Lower lobe of right lung (tissue), 2 donors: ENCODE data around the gene TSC22D4. TPM values are rescaled to one million over a fixed set of nuclear protein-coding genes. Genes with fewer than 3 reads are reported as not detected.
"Not testable (repeated sequence)": the region's sequence is repeated elsewhere in the genome, so short reads cannot be mapped to it uniquely, and the experiment has no call there.

ENCODE experiments used
- ATAC-seq, 2 donors: fragments of 200-7000 bp; cut with Tn5 transposase; one replicate each; pipeline ENCODE4 v1.9.1; 2020 to 2022; ENCODE audit warnings: mild to moderate bottlenecking in 2 of 2, moderate library complexity in 2 of 2
- DNase-seq: peaks from one replicate; pipeline ENCODE4 v3.0.0-alpha.2; 2020
- H3K27ac ChIP-seq: fragments of 200-600 bp; one replicate; pipeline ENCODE4 v1.8.0; 2022
- H3K27me3 ChIP-seq: fragments of 200-600 bp; one replicate; pipeline ENCODE4 v1.8.0; 2022; ENCODE audit warnings: low read depth
- H3K36me3 ChIP-seq: fragments of 200-600 bp; one replicate; pipeline ENCODE4 v1.8.0; 2022; ENCODE audit warnings: mild to moderate bottlenecking
- H3K4me1 ChIP-seq: fragments of 200-600 bp; one replicate; pipeline ENCODE4 v1.8.0; 2022
- H3K4me3 ChIP-seq: fragments of 200-600 bp; one replicate; pipeline ENCODE4 v1.8.0; 2022; ENCODE audit warnings: mild to moderate bottlenecking
- H3K9me3 ChIP-seq: fragments of 200-600 bp; one replicate; pipeline ENCODE4 v1.8.0; 2022
- intact Hi-C: fragments of 100-400 bp; cut with DNase I; formaldehyde crosslinking; loops from one replicate; pipeline ENCODE4 v1.11.0; 2022
- total RNA-seq: library from RNA; stranded (reverse); fragmentation: NEBNext Ultra II Directional; extraction: Animal tissue kit (Norgen Biotek cat#: 25700); gene quantifications from one replicate; pipeline ENCODE4 v1.2.1, GENCODE V29; 2021
- TF ChIP-seq, protein P1 (sequence below): fragments of 200-600 bp; IDR thresholded peaks from one replicate; pipeline ENCODE4 v1.8.0; 2022; ENCODE audit warnings: antibody characterized with exemption, mild to moderate bottlenecking
- donor health status: DM: no; HTN: yes; CAD: no; lungs with severe emphysema.

The TSC22D4 gene
- total RNA-seq, 1 donor from 2014 or later: 53.6 TPM

DNA sequence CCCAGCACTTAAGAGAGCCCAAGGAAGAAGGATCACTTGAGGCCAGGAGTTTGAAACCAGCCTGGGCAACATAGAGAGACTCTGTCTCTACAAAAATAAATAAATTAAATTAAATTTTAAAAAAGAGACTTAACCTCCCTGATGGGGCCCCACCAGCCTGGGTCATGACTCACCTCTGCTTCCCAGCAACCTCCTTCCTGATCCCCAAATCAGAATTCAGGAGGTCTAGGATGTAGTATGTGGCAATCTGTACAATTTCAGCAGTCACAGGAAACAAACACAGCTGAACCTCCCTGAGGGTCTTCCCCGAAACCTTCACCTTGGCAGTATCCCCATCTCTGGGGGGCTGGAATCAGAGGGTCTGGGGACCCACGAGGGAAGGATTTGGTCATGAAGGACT is 33.0 kb downstream of the TSC22D4 start:
- Histone ChIP-seq H3K27me3 (no peaks in the 10 kb centered on the region), H3K4me1 (peaks cover 16% of the 10 kb centered on the region), H3K27ac (no peak overlapping the region), H3K4me3 (no peak overlapping the region), H3K9me3 (no peaks in the 10 kb centered on the region), H3K36me3 (no peaks in the 10 kb centered on the region)
- DNase-seq (no peak), ATAC-seq (no peak)
- TF ChIP-seq, protein P1, sequence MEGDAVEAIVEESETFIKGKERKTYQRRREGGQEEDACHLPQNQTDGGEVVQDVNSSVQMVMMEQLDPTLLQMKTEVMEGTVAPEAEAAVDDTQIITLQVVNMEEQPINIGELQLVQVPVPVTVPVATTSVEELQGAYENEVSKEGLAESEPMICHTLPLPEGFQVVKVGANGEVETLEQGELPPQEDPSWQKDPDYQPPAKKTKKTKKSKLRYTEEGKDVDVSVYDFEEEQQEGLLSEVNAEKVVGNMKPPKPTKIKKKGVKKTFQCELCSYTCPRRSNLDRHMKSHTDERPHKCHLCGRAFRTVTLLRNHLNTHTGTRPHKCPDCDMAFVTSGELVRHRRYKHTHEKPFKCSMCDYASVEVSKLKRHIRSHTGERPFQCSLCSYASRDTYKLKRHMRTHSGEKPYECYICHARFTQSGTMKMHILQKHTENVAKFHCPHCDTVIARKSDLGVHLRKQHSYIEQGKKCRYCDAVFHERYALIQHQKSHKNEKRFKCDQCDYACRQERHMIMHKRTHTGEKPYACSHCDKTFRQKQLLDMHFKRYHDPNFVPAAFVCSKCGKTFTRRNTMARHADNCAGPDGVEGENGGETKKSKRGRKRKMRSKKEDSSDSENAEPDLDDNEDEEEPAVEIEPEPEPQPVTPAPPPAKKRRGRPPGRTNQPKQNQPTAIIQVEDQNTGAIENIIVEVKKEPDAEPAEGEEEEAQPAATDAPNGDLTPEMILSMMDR: no peak
- intact Hi-C loops: no loop called here

DNA sequence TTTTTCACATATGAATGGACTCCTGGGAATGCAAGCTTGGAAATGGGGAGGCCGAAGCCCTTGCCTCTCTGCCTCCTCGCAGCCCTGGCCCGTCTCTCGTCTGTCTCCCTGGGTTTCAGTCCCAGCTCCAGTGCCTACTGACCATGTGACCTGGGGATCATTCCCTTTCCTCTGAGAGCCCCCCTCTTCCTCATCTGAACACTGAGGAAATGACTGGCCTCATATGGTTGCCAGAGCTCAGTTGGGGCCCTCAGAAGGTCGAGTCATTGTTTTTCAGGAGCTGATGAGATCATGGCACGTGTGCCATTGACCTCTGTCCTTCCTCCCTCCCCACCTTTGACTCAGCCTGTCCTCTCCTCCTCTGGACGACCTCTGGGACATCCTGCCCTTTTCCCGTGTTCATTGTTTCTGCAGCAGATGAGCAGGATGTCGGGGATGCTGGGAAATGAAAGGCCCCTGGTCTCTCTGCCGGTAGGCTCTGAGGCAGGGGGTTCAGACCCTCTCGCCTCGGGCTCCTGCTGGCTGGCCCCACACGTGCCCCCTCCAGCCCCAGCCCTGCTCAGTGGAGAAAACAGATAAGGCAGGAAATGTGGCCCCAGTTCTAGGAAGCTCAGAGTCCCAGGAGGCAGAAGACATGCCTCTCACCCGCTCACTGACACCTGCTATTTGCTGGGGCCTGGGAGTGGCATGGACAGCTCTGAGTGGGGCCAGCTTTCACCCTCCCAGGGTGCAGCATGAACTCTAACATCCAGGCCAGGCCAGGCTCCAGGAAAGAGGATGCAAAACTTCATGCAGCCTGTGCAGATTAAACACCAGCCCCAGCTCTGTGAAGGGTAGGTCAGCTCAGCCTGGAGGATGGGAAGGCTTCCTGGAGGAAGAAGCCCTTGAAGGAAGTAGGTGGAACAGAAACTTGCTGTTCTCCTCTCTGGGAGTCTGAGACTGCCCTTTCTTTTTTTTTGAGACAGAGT is 34.4 kb downstream of the TSC22D4 start:
- Histone ChIP-seq H3K4me1 (peaks cover 16% of the 10 kb centered on the region), H3K27ac (peak overlapping the region; percentile 76), H3K9me3 (no peaks in the 10 kb centered on the region), H3K4me3 (no peak overlapping the region), H3K27me3 (no peaks in the 10 kb centered on the region), H3K36me3 (no peaks in the 10 kb centered on the region)
- intact Hi-C loops: no loop called here
- DNase-seq (no peak), ATAC-seq (peak; percentile 62 to 64)
- TF ChIP-seq, protein P1: no peak

DNA sequence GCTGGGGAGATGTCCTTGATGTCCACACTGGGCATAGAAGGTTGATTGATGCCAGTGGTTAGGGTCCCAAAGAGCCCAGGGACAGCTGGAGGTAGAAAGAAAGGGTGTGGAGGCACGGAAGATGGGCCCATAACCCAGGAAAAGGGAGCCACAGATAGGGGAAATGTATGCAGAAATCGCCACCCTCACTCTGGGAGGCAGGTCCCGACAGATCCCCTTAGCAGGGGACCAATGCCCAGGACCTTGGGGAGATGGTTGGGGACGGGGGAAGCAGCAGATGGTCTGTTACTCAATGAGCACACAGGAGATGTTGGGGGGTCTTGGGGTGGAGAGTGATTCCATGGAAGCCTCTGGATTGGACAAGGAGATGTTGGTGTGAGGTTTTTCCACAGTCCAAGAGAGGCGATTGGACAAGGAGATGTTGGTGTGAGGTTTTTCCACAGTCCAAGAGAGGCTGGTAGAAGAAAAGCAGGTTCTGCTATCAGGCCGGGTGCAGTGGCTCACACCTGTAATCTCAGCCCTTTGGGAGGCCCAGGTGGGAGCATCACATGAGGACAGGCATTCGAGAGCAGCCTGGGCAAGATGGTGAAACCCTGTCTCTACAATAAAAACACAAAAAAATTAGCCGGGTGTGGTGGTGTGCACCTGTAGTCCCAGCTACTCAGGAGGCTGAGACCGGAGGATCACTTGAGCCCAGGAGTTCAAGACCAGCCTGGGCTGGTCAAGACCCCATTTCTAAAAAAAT is 35.7 kb downstream of the TSC22D4 start:
- H3K36me3 ChIP-seq: no peaks in the 10 kb centered on the region
- no peaks in the 10 kb centered on the region for H3K27me3 ChIP-seq
- H3K27ac ChIP-seq: peak overlapping the region; percentile 76
- H3K4me3 ChIP-seq: no peak overlapping the region
- TF ChIP-seq, protein P1: no peak
- DNase-seq (peak; percentile 10), ATAC-seq (no peak)
- no peaks in the 10 kb centered on the region for H3K9me3 ChIP-seq
- intact Hi-C loops: no loop called here
- peaks cover 16% of the 10 kb centered on the region for H3K4me1 ChIP-seq

DNA sequence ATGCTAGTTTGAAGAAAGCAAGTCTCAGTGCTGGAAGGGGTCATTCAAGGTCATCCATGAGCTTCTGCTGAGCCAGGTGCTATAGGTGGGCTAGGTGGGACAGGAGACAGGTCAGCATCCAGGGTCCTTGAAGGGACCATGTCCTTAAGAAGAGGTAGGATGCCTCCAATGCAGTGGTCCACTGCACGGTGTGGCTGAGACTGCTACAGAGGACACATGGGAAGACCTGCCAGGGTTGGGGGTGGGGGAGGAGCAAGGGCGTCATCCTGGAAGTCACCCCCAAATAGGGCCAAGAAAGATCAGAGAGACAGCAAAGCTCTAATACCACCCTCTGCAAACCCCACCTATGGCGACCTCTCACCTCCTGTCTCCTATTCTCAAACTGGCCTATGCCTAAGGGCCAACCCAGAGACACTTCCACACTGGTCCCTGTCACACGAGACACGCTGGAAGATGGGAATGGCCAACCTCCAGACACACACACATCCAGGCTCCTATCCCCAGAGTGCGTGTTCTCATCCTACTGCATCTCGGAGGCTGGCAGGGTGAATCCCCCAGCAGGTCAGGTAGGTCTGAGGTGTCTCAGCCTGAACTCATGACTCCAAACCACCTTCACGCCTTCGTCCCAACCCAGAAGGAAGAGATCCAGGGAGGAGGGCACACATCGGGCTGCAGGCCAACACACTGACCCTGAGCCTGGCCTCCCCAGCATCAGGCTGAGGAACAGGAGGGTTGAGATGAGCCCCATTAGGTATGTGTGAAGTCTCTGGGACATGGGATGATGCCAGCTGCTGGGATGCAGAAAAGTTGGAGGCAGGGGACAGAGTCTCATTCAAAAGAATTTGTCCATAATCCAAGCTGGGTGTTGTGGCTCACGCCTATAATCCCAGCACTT is 37.1 kb downstream of the TSC22D4 start:
- Histone ChIP-seq H3K27me3 (no peaks in the 10 kb centered on the region), H3K4me1 (peaks cover 16% of the 10 kb centered on the region), H3K27ac (no peak overlapping the region), H3K36me3 (no peaks in the 10 kb centered on the region), H3K9me3 (no peaks in the 10 kb centered on the region), H3K4me3 (no peak overlapping the region)
- DNase-seq (peak; percentile 17), ATAC-seq (no peak)
- TF ChIP-seq, protein P1: no peak
- intact Hi-C loops: no loop called here

- peak; percentile 6 for DNase-seq
- H3K36me3 ChIP-seq, H3K9me3 ChIP-seq, intact Hi-C loops, ATAC-seq, H3K27ac ChIP-seq, H3K27me3 ChIP-seq, H3K4me3 ChIP-seq: not testable (repeated sequence)
- H3K4me1 ChIP-seq: peaks cover 14% of the 10 kb centered on the region
Measured at GRCh38 chr7:100439244-100439643, 39.8 kb downstream of the TSC22D4 start.

DNA sequence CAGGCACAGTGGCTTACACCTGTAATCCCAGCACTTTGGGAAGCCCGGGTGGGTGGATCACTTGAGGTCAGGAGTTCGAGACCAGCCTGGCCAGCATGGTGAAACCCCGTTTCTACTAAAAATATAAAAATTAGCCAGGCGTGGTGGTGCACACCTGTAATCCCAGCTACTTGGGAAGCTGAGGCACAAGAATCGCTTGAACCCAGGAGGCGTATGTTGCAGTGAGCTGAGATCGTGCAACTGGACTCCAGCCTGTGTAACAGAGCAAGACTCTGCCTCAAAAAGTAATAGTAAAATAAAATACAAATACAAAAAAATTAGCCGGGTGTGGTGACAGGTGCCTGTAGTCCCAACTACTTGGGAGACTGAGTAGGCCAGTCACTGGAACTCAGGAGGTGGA is 40.3 kb downstream of the TSC22D4 start:
- intact Hi-C loops, H3K9me3 ChIP-seq, ATAC-seq, H3K27me3 ChIP-seq, H3K4me3 ChIP-seq, H3K27ac ChIP-seq: not testable (repeated sequence)
- peak; percentile 10 for DNase-seq
- H3K36me3 ChIP-seq: peaks cover 13% of the 10 kb centered on the region
- peaks cover 14% of the 10 kb centered on the region for H3K4me1 ChIP-seq
